Measurements from ENCODE around the gene MAST4.

The MAST4 gene

GRCh38 chr5:67104859-67105258, 508.7 kb downstream of the MAST4 start:
- H3K36me3 ChIP-seq (replicated peaks) = peaks cover 2% of the 10 kb centered on the region
- no peaks in the 10 kb centered on the region for H3K27me3 ChIP-seq (replicated peaks)
- in situ Hi-C loops (cut with HindIII; ENCODE audit: low pct_ligation_motif_present, low sequenced_read_pairs) = no loop called here
- no peak overlapping the region for H3K27ac ChIP-seq
- DNase-seq = no peak
- no peak overlapping the region for H3K4me3 ChIP-seq (ENCODE audit: low read depth, low read length)
- TF ChIP-seq, protein P1, sequence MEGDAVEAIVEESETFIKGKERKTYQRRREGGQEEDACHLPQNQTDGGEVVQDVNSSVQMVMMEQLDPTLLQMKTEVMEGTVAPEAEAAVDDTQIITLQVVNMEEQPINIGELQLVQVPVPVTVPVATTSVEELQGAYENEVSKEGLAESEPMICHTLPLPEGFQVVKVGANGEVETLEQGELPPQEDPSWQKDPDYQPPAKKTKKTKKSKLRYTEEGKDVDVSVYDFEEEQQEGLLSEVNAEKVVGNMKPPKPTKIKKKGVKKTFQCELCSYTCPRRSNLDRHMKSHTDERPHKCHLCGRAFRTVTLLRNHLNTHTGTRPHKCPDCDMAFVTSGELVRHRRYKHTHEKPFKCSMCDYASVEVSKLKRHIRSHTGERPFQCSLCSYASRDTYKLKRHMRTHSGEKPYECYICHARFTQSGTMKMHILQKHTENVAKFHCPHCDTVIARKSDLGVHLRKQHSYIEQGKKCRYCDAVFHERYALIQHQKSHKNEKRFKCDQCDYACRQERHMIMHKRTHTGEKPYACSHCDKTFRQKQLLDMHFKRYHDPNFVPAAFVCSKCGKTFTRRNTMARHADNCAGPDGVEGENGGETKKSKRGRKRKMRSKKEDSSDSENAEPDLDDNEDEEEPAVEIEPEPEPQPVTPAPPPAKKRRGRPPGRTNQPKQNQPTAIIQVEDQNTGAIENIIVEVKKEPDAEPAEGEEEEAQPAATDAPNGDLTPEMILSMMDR (IDR thresholded peaks at IDR 0.05; ENCODE audit: low read depth, low read length, missing control alignments) = no peak

- Histone ChIP-seq H3K4me3 (ENCODE audit: low read depth, low read length) (no peak overlapping the region), H3K27me3 (replicated peaks) (no peaks in the 10 kb centered on the region), H3K36me3 (replicated peaks) (peaks cover 6% of the 10 kb centered on the region), H3K27ac (no peak overlapping the region)
- in situ Hi-C loops (cut with HindIII; ENCODE audit: low pct_ligation_motif_present, low sequenced_read_pairs) = no loop called here
- TF ChIP-seq, protein P1 (IDR thresholded peaks at IDR 0.05; ENCODE audit: low read depth, low read length, missing control alignments) = no peak
- DNase-seq = no peak
Observed at GRCh38 chr5:67105270-67105669, 509.1 kb downstream of the MAST4 start.

GRCh38 chr5:67106626-67107342, 510.6 kb downstream of the MAST4 start:
- no peak for DNase-seq
- in situ Hi-C loops (cut with HindIII; ENCODE audit: low pct_ligation_motif_present, low sequenced_read_pairs) = no loop called here
- H3K36me3 ChIP-seq (replicated peaks) = peaks cover 6% of the 10 kb centered on the region
- no peak overlapping the region for H3K27ac ChIP-seq
- no peak overlapping the region for H3K4me3 ChIP-seq (ENCODE audit: low read depth, low read length)
- no peaks in the 10 kb centered on the region for H3K27me3 ChIP-seq (replicated peaks)
- TF ChIP-seq, protein P1 (IDR thresholded peaks at IDR 0.05; ENCODE audit: low read depth, low read length, missing control alignments) = no peak

- H3K4me3 ChIP-seq (ENCODE audit: low read depth, low read length) = no peak overlapping the region
- peaks cover 4% of the 10 kb centered on the region for H3K36me3 ChIP-seq (replicated peaks)
- H3K27me3 ChIP-seq (replicated peaks) = no peaks in the 10 kb centered on the region
- in situ Hi-C loops (cut with HindIII; ENCODE audit: low pct_ligation_motif_present, low sequenced_read_pairs) = no loop called here
- no peak overlapping the region for H3K27ac ChIP-seq
- TF ChIP-seq, protein P1 (IDR thresholded peaks at IDR 0.05; ENCODE audit: low read depth, low read length, missing control alignments) = no peak
- no peak for DNase-seq
Observed at GRCh38 chr5:67111779-67112178, 515.6 kb downstream of the MAST4 start.

GRCh38 chr5:67115246-67115645, 519.1 kb downstream of the MAST4 start:
- Histone ChIP-seq H3K27ac (no peak overlapping the region), H3K4me3 (ENCODE audit: low read depth, low read length) (no peak overlapping the region), H3K36me3 (replicated peaks) (peaks cover under 1% of the 10 kb centered on the region), H3K27me3 (replicated peaks) (no peaks in the 10 kb centered on the region)
- in situ Hi-C loops (cut with HindIII; ENCODE audit: low pct_ligation_motif_present, low sequenced_read_pairs) = no loop called here
- TF ChIP-seq, protein P1 (IDR thresholded peaks at IDR 0.05; ENCODE audit: low read depth, low read length, missing control alignments) = no peak
- DNase-seq = no peak

- H3K4me3 ChIP-seq (ENCODE audit: low read depth, low read length) = no peak overlapping the region
- DNase-seq = no peak
- no peaks in the 10 kb centered on the region for H3K36me3 ChIP-seq (replicated peaks)
- no peak overlapping the region for H3K27ac ChIP-seq
- TF ChIP-seq, protein P1 (IDR thresholded peaks at IDR 0.05; ENCODE audit: low read depth, low read length, missing control alignments) = no peak
- in situ Hi-C loops (cut with HindIII; ENCODE audit: low pct_ligation_motif_present, low sequenced_read_pairs) = no loop called here
- H3K27me3 ChIP-seq (replicated peaks) = no peaks in the 10 kb centered on the region
Observed at GRCh38 chr5:67115817-67116216, 519.6 kb downstream of the MAST4 start.

Data from brain microvascular endothelial cell (primary cell).